Panc1 (cell line): ENCODE results near the gene MANF. TPM values are rescaled to one million over a fixed set of nuclear protein-coding genes. Genes with fewer than 3 reads are reported as not detected.

ENCODE experiments used
- ATAC-seq: fragments of 200-7000 bp; cut with Tn5 transposase; 2 replicates; pipeline ENCODE4 v1.9.1; 2020; ENCODE audit warnings: mild to moderate bottlenecking, moderate library complexity
- BruUV-seq: library from RNA; stranded (reverse); fragments of 400-500 nt; replicated peaks from 2 replicates; lab custom pipeline; 2021; lab: Mats Ljungman, UMichigan
- CTCF ChIA-PET: fragments of 300-600 bp; sonication (Branson Sonifier 250); formaldehyde crosslinking; loops from one replicate; lab custom pipeline; 2022; ENCODE audit warnings: antibody characterized with exemption; lab: Charles Lee
- POLR2A ChIA-PET: fragments of 300-600 bp; sonication (Branson Sonifier 250); formaldehyde crosslinking; loops from one replicate; lab custom pipeline; 2022; ENCODE audit warnings: antibody characterized with exemption; lab: Charles Lee
- DNase-seq: peaks from one replicate; pipeline ENCODE4 v3.0.0-alpha.2; 2010; ENCODE audit warnings: low read depth, low spot score
- H3K27ac ChIP-seq: 2 replicates; pipeline ENCODE4 v1.5.1; 2011; ENCODE audit warnings: mild to moderate bottlenecking, low read length, inconsistent platforms
- H3K27me3 ChIP-seq: fragments of 200-500 bp; sonication (Bioruptor generic); 2 replicates; pipeline ENCODE4 v1.6.0; 2014; ENCODE audit warnings: low read length, inconsistent platforms; ENCODE audit not compliant: control insufficient read depth, insufficient read depth
- H3K36me3 ChIP-seq: fragments of 200-500 bp; sonication (Bioruptor generic); 2 replicates; pipeline ENCODE4 v1.5.1; 2014; ENCODE audit warnings: inconsistent platforms, mild to moderate bottlenecking, low read length, moderate library complexity; ENCODE audit not compliant: control insufficient read depth, insufficient read depth
- H3K4me1 ChIP-seq: 2 replicates; pipeline ENCODE4 v1.5.1; 2011; ENCODE audit warnings: inconsistent platforms, mild to moderate bottlenecking, low read length, moderate library complexity; ENCODE audit not compliant: control insufficient read depth, insufficient read depth
- H3K4me3 ChIP-seq, 2 experiments: 2 replicates each; pipeline ENCODE4 v1.5.1; 2011 to 2012; ENCODE audit warnings: low read depth in 2 of 2, low read length in 2 of 2, mild to moderate bottlenecking in 2 of 2, inconsistent platforms in 1 of 2, moderate library complexity in 1 of 2
- H3K9me3 ChIP-seq: fragments of 200-500 bp; sonication (Bioruptor generic); 2 replicates; pipeline ENCODE4 v1.5.1; 2014; ENCODE audit warnings: low read depth, mild to moderate bottlenecking, inconsistent platforms, low read length, moderate library complexity; ENCODE audit not compliant: control insufficient read depth, insufficient read depth
- CTCF ChIP-seq: fragments of 450-650 bp; IDR thresholded peaks from 2 replicates; pipeline ENCODE4 v1.5.1; 2017; ENCODE audit warnings: mild to moderate bottlenecking
- POLR2AphosphoS5 ChIP-seq: IDR thresholded peaks from 2 replicates; pipeline ENCODE4 v1.6.1; 2012; ENCODE audit warnings: mild to moderate bottlenecking, low read depth, low read length, moderate library complexity
- REST ChIP-seq, 2 experiments: IDR thresholded peaks; 2 replicates each; pipeline ENCODE4 v1.6.1; 2011 to 2012; ENCODE audit warnings: low read depth in 2 of 2, control low read depth in 1 of 2, low read length in 1 of 2, mild to moderate bottlenecking in 1 of 2, moderate library complexity in 1 of 2; ENCODE audit not compliant: insufficient read depth in 1 of 2
- SIN3A ChIP-seq: IDR thresholded peaks from 2 replicates; pipeline ENCODE4 v1.6.1; 2012; ENCODE audit warnings: low read depth, mild to moderate bottlenecking, low read length, moderate library complexity, borderline replicate concordance; ENCODE audit not compliant: insufficient read depth
- TCF7L2 ChIP-seq: IDR thresholded peaks from 2 replicates; pipeline ENCODE4 v1.6.1; 2011; ENCODE audit warnings: mild to moderate bottlenecking, low read depth, low read length, inconsistent platforms
- in situ Hi-C: cut with HindIII; loops from 2 replicates; pipeline ENCODE4 v1.10.0; 2016; ENCODE audit warnings: low sequenced_read_pairs, low pct_unique_long_range_greater_than_20kb
- intact Hi-C: fragments of 100-400 bp; cut with micrococcal nuclease; formaldehyde crosslinking; loops from one replicate; pipeline ENCODE4 v1.10.0; 2022; ENCODE audit not compliant: unreplicated experiment
- total RNA-seq: library from RNA; stranded (reverse); gene quantifications from one replicate; pipeline ENCODE4 v1.2.1, GENCODE V29; 2021; ENCODE audit not compliant: unreplicated experiment

MANF gene
- total RNA-seq, 1 experiment from 2014 or later, result 69.9 TPM

GRCh38 chr3:51374456-51374855, 10.6 kb upstream of the MANF start:
- POLR2A ChIA-PET, result no interaction called here
- Histone ChIP-seq H3K36me3 (no peaks in the 10 kb centered on the region), H3K9me3 (no peaks in the 10 kb centered on the region), H3K4me3 (no peak overlapping the region), H3K27ac (no peak overlapping the region), H3K27me3 (no peaks in the 10 kb centered on the region), H3K4me1 (no peaks in the 10 kb centered on the region)
- DNase-seq (no peak), ATAC-seq (no peak)
- CTCF ChIA-PET, result no interaction called here
- intact Hi-C loops (loop anchor here (10.0 kb wide), 1 partner anchor 700 kb away; the partner anchor contains the start of gene DOCK3), in situ Hi-C loops (no loop called here)
- TF ChIP-seq TCF7L2 (no peak), SIN3A (no peak), POLR2AphosphoS5 (no peak), REST (IDR thresholded peaks at IDR 0.05; ENCODE audit: insufficient read depth in 1 of 2, low read depth in 2 of 2, low read length in 1 of 2) (no peak), CTCF (no peak)
- no TSS peak for BruUV-seq

- in situ Hi-C loops, result no loop called here
- no peak overlapping the region for H3K4me3 ChIP-seq
- no peak for TF ChIP-seq REST (IDR thresholded peaks at IDR 0.05; ENCODE audit: insufficient read depth in 1 of 2, low read depth in 2 of 2, low read length in 1 of 2)
- no peak for TF ChIP-seq SIN3A
- no peak for TF ChIP-seq POLR2AphosphoS5
- no peak for TF ChIP-seq TCF7L2
- no peak for TF ChIP-seq CTCF
- ATAC-seq (no peak), DNase-seq (no peak)
- ChIA-PET POLR2A (no interaction called here), CTCF (no interaction called here)
- no peaks in the 10 kb centered on the region for H3K9me3 ChIP-seq
- intact Hi-C loops, result loop anchor here (10.0 kb wide), 1 partner anchor 700 kb away; the partner anchor contains the start of gene DOCK3
- H3K27ac ChIP-seq, result no peak overlapping the region
- H3K4me1 ChIP-seq, result no peaks in the 10 kb centered on the region
- H3K27me3 ChIP-seq, result no peaks in the 10 kb centered on the region
- BruUV-seq, result no TSS peak
- no peaks in the 10 kb centered on the region for H3K36me3 ChIP-seq
Measured at GRCh38 chr3:51375136-51375535, 10.0 kb upstream of the MANF start.
